NCI-H446 treated with DMSO at 0.1 percent for 48 hours (cell line): ENCODE results near the gene ZNF653.

Experiments
- DNase-seq: peaks from one replicate; lab custom pipeline; 2025; lab: John Stamatoyannopoulos, UW

ZNF653 gene, protein sequence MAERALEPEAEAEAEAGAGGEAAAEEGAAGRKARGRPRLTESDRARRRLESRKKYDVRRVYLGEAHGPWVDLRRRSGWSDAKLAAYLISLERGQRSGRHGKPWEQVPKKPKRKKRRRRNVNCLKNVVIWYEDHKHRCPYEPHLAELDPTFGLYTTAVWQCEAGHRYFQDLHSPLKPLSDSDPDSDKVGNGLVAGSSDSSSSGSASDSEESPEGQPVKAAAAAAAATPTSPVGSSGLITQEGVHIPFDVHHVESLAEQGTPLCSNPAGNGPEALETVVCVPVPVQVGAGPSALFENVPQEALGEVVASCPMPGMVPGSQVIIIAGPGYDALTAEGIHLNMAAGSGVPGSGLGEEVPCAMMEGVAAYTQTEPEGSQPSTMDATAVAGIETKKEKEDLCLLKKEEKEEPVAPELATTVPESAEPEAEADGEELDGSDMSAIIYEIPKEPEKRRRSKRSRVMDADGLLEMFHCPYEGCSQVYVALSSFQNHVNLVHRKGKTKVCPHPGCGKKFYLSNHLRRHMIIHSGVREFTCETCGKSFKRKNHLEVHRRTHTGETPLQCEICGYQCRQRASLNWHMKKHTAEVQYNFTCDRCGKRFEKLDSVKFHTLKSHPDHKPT

DNA sequence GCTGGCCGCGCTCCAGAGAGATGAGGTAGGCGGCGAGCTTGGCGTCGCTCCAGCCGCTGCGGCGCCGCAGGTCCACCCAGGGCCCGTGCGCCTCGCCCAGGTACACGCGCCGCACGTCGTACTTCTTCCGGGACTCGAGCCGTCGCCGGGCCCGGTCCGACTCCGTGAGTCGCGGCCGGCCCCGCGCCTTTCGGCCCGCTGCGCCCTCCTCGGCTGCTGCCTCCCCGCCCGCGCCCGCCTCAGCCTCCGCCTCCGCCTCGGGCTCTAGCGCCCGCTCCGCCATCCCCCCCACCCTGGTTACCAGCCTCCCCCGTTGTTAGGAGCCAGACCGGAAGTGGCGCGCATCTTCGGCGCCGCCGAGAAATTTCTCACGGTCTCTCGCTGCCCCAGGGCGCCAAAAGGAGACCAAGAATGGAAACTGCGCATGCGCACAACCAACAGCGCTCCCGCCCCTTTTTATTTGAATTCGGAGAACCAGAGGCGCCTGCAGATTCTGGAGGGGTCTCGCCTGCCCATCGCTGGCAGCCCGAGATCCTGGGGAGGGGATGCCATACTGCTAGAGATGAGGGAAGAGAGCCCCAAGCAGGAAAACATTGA, at the start of gene ZNF653:
Gene ZNF653 (minus strand): TSS at position 336 of the 597 bp plus-strand sequence. CDS start 53 bp downstream, at position 283.
- peak; percentile 91 for DNase-seq

DNA sequence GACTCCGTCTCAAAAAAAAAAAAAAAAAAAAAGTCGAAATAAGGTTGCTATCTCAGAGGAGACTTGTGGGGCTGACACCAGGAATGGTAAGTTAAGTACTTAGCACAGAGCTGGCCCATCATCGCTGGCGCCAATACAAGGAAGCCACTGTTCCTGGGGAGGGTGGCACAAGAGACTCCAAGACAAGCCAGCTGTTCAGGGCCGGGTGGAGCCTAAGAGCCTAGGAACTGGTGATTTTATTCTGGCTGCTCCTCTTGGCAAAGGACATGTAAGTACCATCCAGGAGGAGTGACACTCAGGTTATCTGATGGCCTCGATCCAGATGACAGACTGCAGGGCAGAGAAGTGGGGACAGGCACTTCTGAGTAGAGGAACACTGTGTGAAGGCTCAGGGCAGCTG, 49.6 kb upstream of the ZNF653 start:
- DNase-seq: no peak

DNA sequence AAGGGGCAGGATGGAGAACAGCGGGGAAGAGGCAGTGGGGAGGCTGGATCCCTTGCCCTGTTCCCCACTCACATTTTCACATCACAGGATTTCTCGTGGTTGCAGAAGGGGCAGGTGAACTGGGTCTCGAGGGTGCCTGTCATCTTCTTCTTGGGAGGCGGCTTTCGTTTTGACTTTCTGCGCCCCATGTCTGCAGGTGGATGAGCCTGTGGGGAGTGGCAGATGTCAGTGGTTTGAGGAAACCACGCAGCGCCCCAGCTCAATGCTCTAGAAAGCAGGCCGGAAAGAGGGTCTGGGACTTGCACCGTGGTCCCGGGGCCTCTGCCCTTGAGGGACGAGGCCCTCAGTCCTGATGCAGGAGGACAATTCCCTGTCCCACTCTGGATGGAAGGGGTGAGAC, 48.5 kb upstream of the ZNF653 start:
- DNase-seq: no peak

DNA sequence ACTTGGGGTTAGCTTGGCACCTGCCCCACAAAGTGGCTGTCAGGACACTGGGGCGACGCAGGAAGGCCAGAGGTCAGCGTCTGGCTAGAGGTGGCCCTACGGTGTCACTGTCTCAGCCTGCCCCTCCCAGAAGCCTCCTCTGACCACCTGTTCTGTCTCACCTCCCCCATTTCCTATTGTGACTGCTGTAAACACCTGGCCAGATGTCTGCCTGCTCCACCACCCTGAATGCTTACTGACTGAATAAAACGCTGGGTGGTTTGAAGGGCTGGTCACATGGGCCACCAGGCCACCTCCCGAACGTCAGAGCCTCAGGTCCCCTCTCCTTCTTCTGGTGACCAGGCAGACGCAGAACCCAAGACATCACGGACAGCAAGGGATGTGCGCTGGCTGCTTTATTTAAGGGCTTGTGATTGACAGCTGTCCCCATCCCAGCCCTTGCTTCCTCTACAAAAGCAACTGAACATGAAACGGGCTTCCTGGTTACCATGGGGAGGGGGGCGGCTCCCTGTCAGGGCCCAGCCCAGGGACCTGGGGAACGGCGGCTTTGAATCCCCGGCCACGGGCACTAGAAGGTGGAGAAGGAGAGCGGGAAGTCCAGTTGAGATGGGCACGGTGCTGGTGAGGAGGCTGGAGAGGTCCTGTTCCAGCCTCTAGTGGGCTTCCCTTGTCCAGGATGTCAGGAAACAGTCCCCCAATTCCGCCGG, 47.2 kb upstream of the ZNF653 start:
- DNase-seq: no peak

DNA sequence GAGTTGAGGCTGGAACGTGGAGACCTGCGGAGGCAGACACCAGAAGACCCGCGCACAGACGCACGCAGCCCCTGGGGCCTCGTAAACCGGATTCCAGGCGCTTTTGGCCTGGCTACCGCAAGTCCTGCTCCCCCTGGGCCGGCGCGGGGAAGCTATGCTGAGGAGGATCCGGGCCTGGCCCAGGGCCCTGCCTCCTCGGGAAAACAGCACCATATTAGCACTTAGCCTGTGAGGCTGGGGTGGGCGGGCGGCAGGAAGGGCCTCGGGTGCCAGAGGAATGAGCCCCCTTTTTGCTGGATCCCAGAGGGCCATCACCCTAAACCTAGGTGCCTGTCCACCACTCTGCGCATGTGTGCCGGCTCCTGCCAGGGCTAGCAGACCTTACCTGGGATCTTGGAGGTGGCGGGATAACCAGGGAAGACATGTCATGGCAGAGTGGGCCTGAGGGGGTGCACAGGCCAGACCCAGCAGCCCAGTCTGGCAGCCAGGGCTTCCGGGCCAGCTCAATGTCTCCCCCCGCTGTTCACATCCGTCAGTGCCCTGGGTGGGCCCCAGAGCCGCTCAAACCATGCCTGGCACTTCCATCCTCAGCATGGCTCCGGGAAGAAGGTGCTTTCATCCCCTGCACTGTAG, 46.1 kb upstream of the ZNF653 start:
- no peak for DNase-seq

DNA sequence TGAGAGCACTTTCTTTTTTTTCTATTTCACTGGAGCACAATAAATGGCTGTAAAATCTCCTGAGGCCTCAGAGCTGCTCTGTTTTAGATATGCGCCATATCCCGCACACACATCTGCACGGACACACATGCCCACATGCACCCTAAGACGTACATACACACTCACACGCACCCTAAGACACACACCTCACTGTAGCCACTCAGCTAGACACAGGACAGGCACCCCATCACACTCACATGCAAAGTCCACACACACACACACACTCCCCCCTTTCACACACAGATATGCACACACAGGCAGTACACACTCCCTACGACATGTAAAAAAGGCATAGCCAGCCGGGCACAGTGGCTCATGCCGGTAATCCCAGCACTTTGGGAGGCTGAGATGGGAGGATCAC, 44.6 kb upstream of the ZNF653 start:
- no peak for DNase-seq

DNA sequence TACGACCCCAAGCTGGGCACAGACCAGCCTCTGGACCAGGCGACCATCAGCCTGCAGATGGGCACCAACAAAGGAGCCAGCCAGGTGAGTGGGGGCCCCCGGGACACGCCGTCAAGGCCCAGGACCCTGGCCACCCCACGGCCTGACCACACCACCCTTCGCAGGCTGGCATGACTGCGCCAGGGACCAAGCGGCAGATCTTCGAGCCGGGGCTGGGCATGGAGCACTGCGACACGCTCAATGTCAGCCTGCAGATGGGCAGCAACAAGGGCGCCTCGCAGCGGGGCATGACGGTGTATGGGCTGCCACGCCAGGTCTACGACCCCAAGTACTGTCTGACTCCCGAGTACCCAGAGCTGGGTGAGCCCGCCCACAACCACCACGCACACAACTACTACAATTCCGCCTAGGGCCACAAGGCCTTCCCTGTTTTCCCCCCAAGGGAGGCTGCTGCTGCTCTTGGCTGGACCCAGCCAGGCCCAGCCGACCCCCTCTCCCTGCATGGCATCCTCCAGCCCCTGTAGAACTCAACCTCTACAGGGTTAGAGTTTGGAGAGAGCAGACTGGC, 43.8 kb upstream of the ZNF653 start:
- no peak for DNase-seq

DNA sequence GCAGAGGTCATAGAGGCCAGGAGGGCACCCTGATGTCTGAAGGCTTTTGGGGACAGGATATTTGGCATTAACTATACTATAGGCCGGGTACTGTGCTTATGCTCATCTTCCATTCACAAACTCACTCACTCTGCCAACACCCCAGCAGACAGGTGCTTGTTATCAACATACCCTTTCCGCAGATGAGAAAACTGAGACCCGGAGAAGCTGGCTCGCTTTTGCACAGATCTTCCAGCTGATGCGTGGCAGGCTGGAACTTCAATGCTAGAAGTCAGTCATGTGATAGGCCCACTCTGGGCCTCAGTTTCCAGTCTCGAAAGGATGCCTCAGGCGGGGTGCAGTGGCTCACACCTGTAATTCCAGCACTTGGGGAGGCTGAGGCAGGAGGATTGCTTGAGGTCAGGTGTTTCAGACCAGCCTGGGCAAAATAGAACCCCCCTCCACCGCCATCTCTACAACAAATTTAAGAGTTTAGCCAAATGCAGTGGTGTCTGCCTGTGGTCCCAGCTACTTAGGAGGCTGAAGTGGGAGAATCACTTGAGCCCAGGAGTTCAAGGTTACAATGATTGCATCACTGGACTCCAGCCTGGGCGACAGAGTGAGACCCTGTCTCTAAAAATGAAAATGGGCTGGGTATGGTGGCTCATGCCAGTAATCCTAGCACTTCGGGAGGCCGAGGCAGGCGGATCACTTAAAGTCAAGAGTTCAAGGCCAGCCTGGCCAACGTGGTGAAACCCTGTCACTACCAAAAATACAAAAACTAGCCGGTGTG, 42.5 kb upstream of the ZNF653 start:
- DNase-seq: no peak

DNA sequence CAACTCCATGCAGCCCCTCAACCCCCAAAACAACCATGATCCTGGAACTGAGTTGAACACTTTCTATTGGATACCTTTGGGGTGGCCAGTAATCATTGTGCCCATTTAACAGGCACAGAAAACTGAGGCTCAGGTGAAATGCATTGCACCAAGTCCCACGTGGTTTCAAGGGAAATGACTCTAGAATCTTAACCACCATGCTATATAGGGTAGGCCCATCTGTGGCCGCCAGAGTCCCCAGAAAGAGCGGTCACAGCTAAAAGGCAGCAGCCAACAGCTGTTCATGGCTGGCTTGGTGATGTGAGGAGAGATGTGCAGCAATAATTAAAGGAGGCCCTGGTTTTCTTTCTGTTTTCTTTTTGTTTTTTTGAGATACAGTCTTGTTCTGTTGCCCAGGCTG, 35.6 kb upstream of the ZNF653 start:
- no peak for DNase-seq

DNA sequence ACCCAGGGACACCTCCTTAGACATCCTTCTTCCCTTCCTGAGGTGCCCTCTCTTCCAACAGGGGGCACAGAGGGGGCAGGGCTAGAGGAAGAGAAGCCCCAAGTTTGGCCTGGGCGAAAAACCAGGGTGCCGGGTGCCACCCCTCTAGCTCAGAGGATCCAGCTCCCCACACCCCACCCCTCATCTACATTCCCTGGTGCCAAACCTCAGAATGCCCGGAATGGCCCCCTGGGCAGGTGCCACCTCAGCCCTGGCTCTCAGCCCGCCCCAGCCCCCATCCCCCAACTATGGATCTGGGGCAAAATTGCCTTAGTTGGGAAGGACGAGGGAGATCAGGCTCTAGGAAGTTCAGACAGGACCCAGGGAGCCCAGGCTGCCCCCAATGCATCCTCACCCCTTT, 35.0 kb upstream of the ZNF653 start:
- no peak for DNase-seq

DNA sequence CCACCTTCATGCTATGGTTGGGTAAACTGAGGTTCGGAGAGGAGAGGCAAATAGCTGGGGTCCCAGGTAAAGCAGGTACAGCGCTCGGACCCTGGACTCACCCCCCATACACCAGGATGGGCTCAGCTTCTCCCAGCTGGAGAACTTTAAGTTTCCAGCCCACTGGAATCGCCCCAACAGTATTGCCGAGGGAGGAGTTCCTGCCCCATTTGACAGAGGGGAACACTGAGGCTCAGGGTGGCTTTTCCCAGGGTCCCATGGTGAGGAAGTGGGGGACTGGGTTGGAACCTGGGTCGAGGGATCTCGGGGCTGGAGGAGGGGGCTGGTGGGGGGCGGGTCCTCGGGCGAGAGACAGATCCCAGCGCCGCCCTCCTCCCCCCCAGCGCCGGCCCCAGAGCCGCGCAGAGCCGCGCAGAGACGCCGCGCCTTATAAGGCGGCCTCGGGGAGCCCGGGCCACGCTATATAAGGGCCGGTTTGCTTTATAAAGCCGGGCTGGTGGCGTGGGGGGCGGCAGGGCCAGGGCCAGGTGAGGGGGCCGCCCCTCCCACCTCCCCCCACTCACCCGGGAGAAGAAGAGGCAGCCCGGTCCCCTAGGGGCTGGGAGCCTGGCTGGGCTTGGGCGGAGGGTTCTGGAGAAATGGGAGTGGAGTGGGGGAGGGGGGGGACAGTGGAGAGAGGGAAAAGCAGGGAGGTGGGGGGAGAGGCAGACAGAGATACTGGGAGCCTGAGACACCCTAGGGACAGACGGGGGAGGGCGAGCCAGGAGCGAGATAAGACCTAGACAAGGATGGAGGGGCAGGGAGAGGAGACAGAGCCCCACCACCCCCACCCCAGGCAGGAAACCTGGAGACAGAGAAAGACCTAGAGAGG, 34.1 kb upstream of the ZNF653 start:
- no peak for DNase-seq

DNA sequence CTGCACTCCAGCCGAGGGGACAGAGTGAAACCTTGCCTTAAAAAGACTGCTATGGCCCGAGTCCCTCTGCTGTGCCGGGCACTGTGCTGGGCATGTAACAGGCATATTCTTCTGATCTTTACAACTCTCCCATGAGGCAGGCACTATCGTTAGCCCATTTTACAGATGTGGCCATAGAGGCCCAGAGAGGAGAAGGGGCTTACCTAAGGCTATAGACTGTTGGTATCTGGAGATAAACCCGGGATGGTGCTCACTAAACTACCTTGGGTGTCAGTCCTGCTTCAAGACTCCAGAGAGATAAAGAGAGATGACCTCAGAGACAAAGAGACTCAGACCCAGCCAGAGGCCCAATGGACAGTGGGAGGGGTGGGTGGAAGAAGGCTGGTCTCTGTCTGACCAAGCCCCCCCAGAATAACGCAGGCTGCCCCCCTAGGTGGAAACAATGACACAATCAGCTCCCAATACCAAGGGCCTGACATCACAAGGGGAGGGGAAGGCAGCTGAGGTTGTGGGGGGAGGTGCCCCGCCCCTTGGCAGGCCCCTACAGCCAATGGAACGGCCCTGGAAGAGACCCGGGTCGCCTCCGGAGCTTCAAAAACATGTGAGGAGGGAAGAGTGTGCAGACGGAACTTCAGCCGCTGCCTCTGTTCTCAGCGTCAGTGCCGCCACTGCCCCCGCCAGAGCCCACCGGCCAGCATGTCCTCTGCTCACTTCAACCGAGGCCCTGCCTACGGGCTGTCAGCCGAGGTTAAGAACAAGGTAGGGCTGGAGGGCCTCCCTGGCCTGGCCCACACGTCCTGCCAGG, 32.8 kb upstream of the ZNF653 start, which contains the start of gene CNN1:
Gene CNN1 (plus strand): TSS at position 620 of the 805 bp plus-strand sequence. CDS start 77 bp downstream, at position 697.
- DNase-seq: no peak

DNA sequence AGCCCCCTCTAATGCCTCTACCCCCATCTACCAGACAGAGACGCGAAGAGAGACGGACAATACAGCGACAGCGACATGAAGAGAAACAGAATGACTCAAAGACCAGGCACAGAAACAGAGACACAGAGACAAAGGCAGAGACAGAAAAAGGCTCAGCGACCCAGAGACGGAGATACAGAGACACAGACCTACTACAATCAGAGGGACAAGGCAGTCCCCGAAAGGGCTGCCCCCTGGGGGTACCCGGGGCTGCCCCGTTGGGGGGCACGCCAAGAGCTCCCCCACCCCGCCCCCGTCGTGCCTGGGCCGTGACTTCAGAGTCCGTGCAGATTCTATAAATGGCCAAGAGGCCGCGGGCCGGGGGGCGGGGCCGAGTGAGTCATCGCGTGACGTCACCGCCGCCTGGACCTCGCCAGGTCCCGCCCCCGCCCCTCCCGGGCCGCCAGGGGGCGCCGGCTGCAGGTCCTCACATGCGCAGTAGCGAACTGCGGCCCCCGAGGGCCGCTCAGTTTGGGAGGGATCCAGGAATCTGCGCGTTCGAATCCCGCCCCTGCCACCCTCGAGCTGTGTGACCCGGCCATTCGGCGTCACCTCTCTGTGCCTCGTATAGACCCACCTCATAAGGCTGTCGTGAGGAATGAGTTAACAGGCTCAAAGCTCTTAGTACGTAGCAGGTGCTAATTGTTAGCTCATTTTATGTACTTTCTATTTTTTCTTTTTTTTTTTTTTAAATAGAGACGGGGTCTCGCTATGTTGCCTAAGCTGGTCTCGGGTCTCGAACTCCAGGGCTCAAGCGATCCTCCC, 30.4 kb upstream of the ZNF653 start:
- DNase-seq: peak; percentile 67

DNA sequence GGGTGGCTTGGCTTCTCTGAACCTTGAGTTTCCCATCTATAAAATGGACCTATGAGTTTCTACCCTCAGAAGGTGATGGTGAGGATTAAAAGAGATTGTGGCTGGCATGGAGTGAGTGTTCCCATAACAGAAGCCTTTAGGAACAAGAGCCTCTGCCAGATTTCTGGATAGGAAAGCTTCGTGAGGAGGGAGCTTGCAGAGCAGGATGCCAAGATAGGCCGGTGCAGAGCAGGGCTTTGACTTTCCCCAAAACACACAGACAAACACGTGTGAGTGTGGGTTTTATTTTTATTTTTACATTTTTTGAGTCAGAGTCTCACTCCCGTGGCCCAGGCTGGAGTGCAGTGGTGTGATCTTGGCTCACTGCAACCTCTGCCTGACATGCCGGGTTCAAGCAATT, 29.3 kb upstream of the ZNF653 start:
- DNase-seq: no peak

DNA sequence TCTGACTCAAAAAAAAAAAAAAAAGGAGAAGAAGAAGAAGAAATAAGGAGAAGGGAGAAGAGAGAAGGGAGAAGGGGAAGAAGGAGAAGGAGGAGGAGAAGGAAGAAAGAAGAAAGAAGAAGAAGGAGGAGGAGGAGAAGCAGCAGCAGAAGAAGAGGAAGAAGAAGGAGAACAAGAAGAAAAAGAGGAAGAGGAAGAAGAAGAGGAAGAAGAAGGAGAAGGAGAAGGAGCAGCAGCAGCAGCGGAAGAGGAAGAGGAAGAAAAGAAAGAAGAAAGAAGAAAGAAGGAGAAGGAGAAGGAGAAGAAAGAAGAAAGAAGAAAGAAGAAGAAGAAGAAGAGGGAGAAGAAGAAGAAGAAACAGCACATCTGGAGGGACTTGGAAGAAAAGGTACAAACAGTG, 28.9 kb upstream of the ZNF653 start:
- no peak for DNase-seq

DNA sequence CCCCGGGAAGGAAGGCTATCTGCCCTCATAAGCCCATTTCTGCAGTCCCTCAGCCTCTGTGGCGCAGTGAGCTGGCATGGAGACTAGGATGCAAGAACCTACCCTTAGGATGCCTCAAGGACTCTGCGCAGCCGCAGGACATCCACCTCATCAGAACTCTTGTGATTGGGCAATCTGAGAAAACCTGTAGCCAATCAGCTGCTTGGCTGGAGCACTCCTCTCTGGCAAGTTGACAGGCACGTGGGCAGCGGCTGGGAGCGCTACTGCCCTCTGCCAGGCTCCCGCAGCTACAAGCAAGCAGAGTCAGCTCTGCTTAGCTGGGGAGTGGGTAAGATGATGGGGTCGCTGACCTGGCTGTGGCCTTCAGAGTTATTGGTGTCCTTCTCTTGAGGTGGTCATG, 24.8 kb upstream of the ZNF653 start:
- DNase-seq: peak; percentile 82

DNA sequence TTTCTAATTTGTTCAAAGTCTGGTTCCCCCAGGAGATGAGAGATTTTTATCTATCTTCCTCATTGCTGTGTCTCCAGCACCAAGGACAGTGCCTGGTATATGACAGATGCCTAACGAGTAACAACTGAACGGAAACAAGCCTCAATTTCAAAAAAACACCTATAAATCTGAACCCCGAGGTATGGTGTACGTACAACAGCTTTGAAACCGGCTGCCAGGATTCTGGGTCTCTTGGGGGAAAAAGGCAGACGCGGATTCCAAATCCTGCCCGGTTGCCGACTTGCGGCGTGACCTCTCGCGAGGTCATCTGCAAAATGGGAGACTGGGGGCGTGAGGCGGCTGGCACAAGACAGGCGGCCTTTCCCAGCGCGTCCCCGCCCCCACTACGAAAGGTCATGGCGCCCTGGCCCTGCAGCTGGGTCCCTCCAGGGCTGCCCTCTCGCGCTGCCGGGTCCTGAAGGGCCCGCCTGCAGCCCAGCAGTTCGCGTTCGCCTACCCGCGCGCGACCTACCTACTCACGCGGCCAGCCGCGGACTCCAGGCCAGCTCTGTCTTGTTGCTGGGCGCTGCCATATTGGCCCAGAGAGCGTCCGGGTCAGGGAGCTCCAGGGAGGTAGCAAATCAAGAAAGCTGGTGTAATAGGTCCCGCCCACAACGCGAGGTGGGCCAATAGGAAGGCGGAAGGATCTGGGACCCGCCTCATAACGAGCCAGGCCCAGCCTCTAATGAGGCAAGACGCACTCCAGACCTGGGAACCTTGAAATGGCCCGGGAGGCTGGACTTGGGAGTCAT, 23.1 kb upstream of the ZNF653 start, which contains the start of gene ECSIT:
Gene ECSIT (minus strand): TSS at position 584 of the 791 bp plus-strand sequence. CDS start 9,964 bp downstream, outside the sequence.
- DNase-seq: peak; percentile 98
